Measurements from ENCODE around the gene RITA1. TPM values are rescaled to one million over a fixed set of nuclear protein-coding genes. Genes with fewer than 3 reads are reported as not detected.

The RITA1 gene
- polyA plus RNA-seq, 3 donors = 13.4 to 19.4 (median 14.8) TPM

- no peak for DNase-seq (ENCODE audit: extremely low read depth in 1 of 11, low read depth in 9 of 11, low spot score in 4 of 11)
Measured at GRCh38 chr12:113167868-113168267, 17.7 kb upstream of the RITA1 start.

GRCh38 chr12:113169697-113170096, 15.8 kb upstream of the RITA1 start:
- DNase-seq (ENCODE audit: extremely low read depth in 1 of 11, low read depth in 9 of 11, low spot score in 4 of 11) = no peak

GRCh38 chr12:113170457-113170856, 15.1 kb upstream of the RITA1 start:
- no peak for DNase-seq (ENCODE audit: extremely low read depth in 1 of 11, low read depth in 9 of 11, low spot score in 4 of 11)

- DNase-seq (ENCODE audit: extremely low read depth in 1 of 11, low read depth in 9 of 11, low spot score in 4 of 11) = no peak
Measured at GRCh38 chr12:113170926-113171325, 14.6 kb upstream of the RITA1 start.

GRCh38 chr12:113171543-113171942, 14.0 kb upstream of the RITA1 start:
- no peak for DNase-seq (ENCODE audit: extremely low read depth in 1 of 11, low read depth in 9 of 11, low spot score in 4 of 11)

- DNase-seq (ENCODE audit: extremely low read depth in 1 of 11, low read depth in 9 of 11, low spot score in 4 of 11) = no peak
Measured at GRCh38 chr12:113172185-113172584, 13.3 kb upstream of the RITA1 start.

- no peak for DNase-seq (ENCODE audit: extremely low read depth in 1 of 11, low read depth in 9 of 11, low spot score in 4 of 11)
Measured at GRCh38 chr12:113173081-113173698, 12.3 kb upstream of the RITA1 start.

GRCh38 chr12:113174461-113175384, 10.8 kb upstream of the RITA1 start:
- peak in 2 of 11 donors; percentile 49 to 50 for DNase-seq (ENCODE audit: extremely low read depth in 1 of 11, low read depth in 9 of 11, low spot score in 4 of 11)

- DNase-seq (ENCODE audit: extremely low read depth in 1 of 11, low read depth in 9 of 11, low spot score in 4 of 11) = no peak
Measured at GRCh38 chr12:113179023-113179422, 6.5 kb upstream of the RITA1 start.

- no peak for DNase-seq (ENCODE audit: extremely low read depth in 1 of 11, low read depth in 9 of 11, low spot score in 4 of 11)
Measured at GRCh38 chr12:113180333-113180732, 5.2 kb upstream of the RITA1 start.

GRCh38 chr12:113181975-113182374, 3.5 kb upstream of the RITA1 start:
- no peak for DNase-seq (ENCODE audit: extremely low read depth in 1 of 11, low read depth in 9 of 11, low spot score in 4 of 11)

GRCh38 chr12:113183030-113183589, 2.4 kb upstream of the RITA1 start:
- no peak for DNase-seq (ENCODE audit: extremely low read depth in 1 of 11, low read depth in 9 of 11, low spot score in 4 of 11)

- DNase-seq (ENCODE audit: extremely low read depth in 1 of 11, low read depth in 9 of 11, low spot score in 4 of 11) = no peak
Measured at GRCh38 chr12:113184098-113184899, 1.2 kb upstream of the RITA1 start.

GRCh38 chr12:113184900-113185179, 681 bp upstream of the RITA1 start:
- DNase-seq (ENCODE audit: extremely low read depth in 1 of 11, low read depth in 9 of 11, low spot score in 4 of 11) = peak; percentile 67 to 87 (median 81)

- DNase-seq (ENCODE audit: extremely low read depth in 1 of 11, low read depth in 9 of 11, low spot score in 4 of 11) = peak in 1 of 11 donors; percentile 27
Measured at GRCh38 chr12:113186033-113186365, 478 bp downstream of the RITA1 start.

- no peak for DNase-seq (ENCODE audit: extremely low read depth in 1 of 11, low read depth in 9 of 11, low spot score in 4 of 11)
Measured at GRCh38 chr12:113186666-113187325, 1.3 kb downstream of the RITA1 start.

- DNase-seq (ENCODE audit: extremely low read depth in 1 of 11, low read depth in 9 of 11, low spot score in 4 of 11) = no peak
Measured at GRCh38 chr12:113189361-113189760, 3.8 kb downstream of the RITA1 start.

GRCh38 chr12:113190761-113191160, 5.2 kb downstream of the RITA1 start:
- no peak for DNase-seq (ENCODE audit: extremely low read depth in 1 of 11, low read depth in 9 of 11, low spot score in 4 of 11)

- no peak for DNase-seq (ENCODE audit: extremely low read depth in 1 of 11, low read depth in 9 of 11, low spot score in 4 of 11)
Measured at GRCh38 chr12:113191227-113191626, 5.7 kb downstream of the RITA1 start.

Data from renal cortex interstitium (tissue), 11 donors.